Measurements from ENCODE around the gene CAMK1G. TPM values are rescaled to one million over a fixed set of nuclear protein-coding genes. Genes with fewer than 3 reads are reported as not detected.

CAMK1G gene
- total RNA-seq, 2 experiments from 2014 or later = not detected

GRCh38 chr1:209613400-209614150 is 30.1 kb downstream of the CAMK1G start:
- TF ChIP-seq CTCF (IDR thresholded peaks at IDR 0.05) = no peak

GRCh38 chr1:209614151-209614420 is 30.6 kb downstream of the CAMK1G start:
- H3K9me3 Mint-ChIP-seq = no peaks in the 10 kb centered on the region
- no peak for DNase-seq
- TF ChIP-seq CTCF (IDR thresholded peaks at IDR 0.05) = no peak
- Histone ChIP-seq H3K4me3 (ENCODE audit: low read length) (no peak overlapping the region), H3K27ac (ENCODE audit: low read depth in 1 of 2, low read length in 2 of 2) (no peak overlapping the region), H3K27me3 (ENCODE audit: control insufficient read depth in 1 of 2, insufficient read depth in 2 of 2, low read length in 2 of 2) (no peaks in the 10 kb centered on the region), H3K9me3 (ENCODE audit: control insufficient read depth in 1 of 2, insufficient read depth in 1 of 2, low read length in 2 of 2) (peaks cover 0 to 4% of the 10 kb centered on the region in 2 experiments), H3K4me1 (ENCODE audit: insufficient read depth, low read length) (peaks cover 37% of the 10 kb centered on the region), H3K36me3 (ENCODE audit: insufficient read depth, low read length) (no peaks in the 10 kb centered on the region)
- H3K36me3 Mint-ChIP-seq (ENCODE audit: low read depth) = no peaks in the 10 kb centered on the region
- ChIA-PET POLR2A (no interaction called here), CTCF (no interaction called here)
- ATAC-seq (ENCODE audit: poor library complexity) = no peak
- H3K4me3 Mint-ChIP-seq = no peak overlapping the region
- H3K4me1 Mint-ChIP-seq (ENCODE audit: low read depth) = peaks cover 6% of the 10 kb centered on the region
- intact Hi-C loops (cut with DNase I, micrococcal nuclease) = no loop called here
- H3K27me3 Mint-ChIP-seq = no peaks in the 10 kb centered on the region
- H3K27ac Mint-ChIP-seq = no peak overlapping the region

More at GRCh38 chr1:209613400-209614150, 30.1 kb downstream of the CAMK1G start:
- H3K27me3 ChIP-seq (ENCODE audit: control insufficient read depth in 1 of 2, insufficient read depth in 2 of 2, low read length in 2 of 2) = no peaks in the 10 kb centered on the region
- H3K9me3 ChIP-seq (ENCODE audit: control insufficient read depth in 1 of 2, insufficient read depth in 1 of 2, low read length in 2 of 2) = peaks cover 0 to 4% of the 10 kb centered on the region in 2 experiments
- no peak overlapping the region for H3K4me3 Mint-ChIP-seq
- H3K4me1 ChIP-seq (ENCODE audit: insufficient read depth, low read length) = peaks cover 32% of the 10 kb centered on the region
- H3K4me1 Mint-ChIP-seq (ENCODE audit: low read depth) = peaks cover 1% of the 10 kb centered on the region
- H3K27me3 Mint-ChIP-seq = no peaks in the 10 kb centered on the region
- ATAC-seq (ENCODE audit: poor library complexity) = no peak
- POLR2A ChIA-PET = no interaction called here
- no peaks in the 10 kb centered on the region for H3K36me3 Mint-ChIP-seq (ENCODE audit: low read depth)
- DNase-seq = no peak
- no peak overlapping the region for H3K4me3 ChIP-seq (ENCODE audit: low read length)
- CTCF ChIA-PET = no interaction called here
- H3K27ac Mint-ChIP-seq = no peak overlapping the region
- no peaks in the 10 kb centered on the region for H3K9me3 Mint-ChIP-seq
- intact Hi-C loops (cut with DNase I, micrococcal nuclease) = no loop called here
- H3K36me3 ChIP-seq (ENCODE audit: insufficient read depth, low read length) = no peaks in the 10 kb centered on the region
- H3K27ac ChIP-seq (ENCODE audit: low read depth in 1 of 2, low read length in 2 of 2) = no peak overlapping the region

GRCh38 chr1:209614906-209615305 is 31.4 kb downstream of the CAMK1G start:
- Mint-ChIP-seq H3K4me1 (ENCODE audit: low read depth) (peaks cover 12% of the 10 kb centered on the region), H3K27me3 (no peaks in the 10 kb centered on the region), H3K4me3 (no peak overlapping the region), H3K36me3 (ENCODE audit: low read depth) (no peaks in the 10 kb centered on the region), H3K27ac (no peak overlapping the region), H3K9me3 (no peaks in the 10 kb centered on the region)
- Histone ChIP-seq H3K9me3 (ENCODE audit: control insufficient read depth in 1 of 2, insufficient read depth in 1 of 2, low read length in 2 of 2) (peaks cover 0 to 4% of the 10 kb centered on the region in 2 experiments), H3K27ac (ENCODE audit: low read depth in 1 of 2, low read length in 2 of 2) (no peak overlapping the region), H3K36me3 (ENCODE audit: insufficient read depth, low read length) (no peaks in the 10 kb centered on the region), H3K27me3 (ENCODE audit: control insufficient read depth in 1 of 2, insufficient read depth in 2 of 2, low read length in 2 of 2) (no peaks in the 10 kb centered on the region), H3K4me1 (ENCODE audit: insufficient read depth, low read length) (peaks cover 41% of the 10 kb centered on the region), H3K4me3 (ENCODE audit: low read length) (no peak overlapping the region)
- ChIA-PET CTCF (interaction anchor here (0.5 kb wide), 1 partner anchor 10 kb away, joined by 3 read pairs; no protein-coding TSS in a partner anchor), POLR2A (no interaction called here)
- ATAC-seq (ENCODE audit: poor library complexity) (no peak), DNase-seq (no peak)
- TF ChIP-seq CTCF (IDR thresholded peaks at IDR 0.05) = no peak
- intact Hi-C loops (cut with DNase I, micrococcal nuclease) = no loop called here

Data from CD4-positive, alpha-beta T cell (primary cell).